Ishikawa (cell line): Measurements from ENCODE around the gene C16orf86.

Source experiments
- CEBPB ChIP-seq: IDR thresholded peaks from 2 replicates; pipeline ENCODE4 v1.6.1; 2012
- CREB1 ChIP-seq: IDR thresholded peaks from 2 replicates; pipeline ENCODE4 v1.6.1; 2012; ENCODE audit warnings: low read depth
- EGR1 ChIP-seq: IDR thresholded peaks from 2 replicates; pipeline ENCODE4 v1.6.1; 2012
- EP300 ChIP-seq: IDR thresholded peaks from 2 replicates; pipeline ENCODE4 v1.6.1; 2012; ENCODE audit warnings: borderline replicate concordance
- FOXM1 ChIP-seq: IDR thresholded peaks from 2 replicates; pipeline ENCODE4 v1.6.1; 2012; ENCODE audit warnings: low read depth, borderline replicate concordance
- NFIC ChIP-seq: IDR thresholded peaks from 2 replicates; pipeline ENCODE4 v1.6.1; 2012
- RAD21 ChIP-seq: IDR thresholded peaks from 2 replicates; pipeline ENCODE4 v1.6.1; 2012; ENCODE audit warnings: low read depth
- TAF1 ChIP-seq: IDR thresholded peaks from 2 replicates; pipeline ENCODE4 v1.6.1; 2012; ENCODE audit warnings: low read depth, mild to moderate bottlenecking
- TCF12 ChIP-seq: IDR thresholded peaks from 2 replicates; pipeline ENCODE4 v1.6.1; 2012; ENCODE audit warnings: low read depth
- TEAD4 ChIP-seq: IDR thresholded peaks from 2 replicates; pipeline ENCODE4 v1.6.1; 2012
- YY1 ChIP-seq: IDR thresholded peaks from 2 replicates; pipeline ENCODE4 v1.6.1; 2012; ENCODE audit warnings: low read depth
- ZBTB7A ChIP-seq: IDR thresholded peaks from 2 replicates; pipeline ENCODE4 v1.6.1; 2012; ENCODE audit warnings: low read depth
- TF ChIP-seq, protein P1 (sequence below): IDR thresholded peaks from 2 replicates; pipeline ENCODE4 v1.6.1; 2012; ENCODE audit warnings: low read depth, mild to moderate bottlenecking
- TF ChIP-seq, protein P2 (sequence below): IDR thresholded peaks from 2 replicates; pipeline ENCODE4 v1.6.1; 2012
- TF ChIP-seq, protein P3 (sequence below): IDR thresholded peaks from 2 replicates; pipeline ENCODE4 v1.6.1; 2012

The C16orf86 gene

DNA sequence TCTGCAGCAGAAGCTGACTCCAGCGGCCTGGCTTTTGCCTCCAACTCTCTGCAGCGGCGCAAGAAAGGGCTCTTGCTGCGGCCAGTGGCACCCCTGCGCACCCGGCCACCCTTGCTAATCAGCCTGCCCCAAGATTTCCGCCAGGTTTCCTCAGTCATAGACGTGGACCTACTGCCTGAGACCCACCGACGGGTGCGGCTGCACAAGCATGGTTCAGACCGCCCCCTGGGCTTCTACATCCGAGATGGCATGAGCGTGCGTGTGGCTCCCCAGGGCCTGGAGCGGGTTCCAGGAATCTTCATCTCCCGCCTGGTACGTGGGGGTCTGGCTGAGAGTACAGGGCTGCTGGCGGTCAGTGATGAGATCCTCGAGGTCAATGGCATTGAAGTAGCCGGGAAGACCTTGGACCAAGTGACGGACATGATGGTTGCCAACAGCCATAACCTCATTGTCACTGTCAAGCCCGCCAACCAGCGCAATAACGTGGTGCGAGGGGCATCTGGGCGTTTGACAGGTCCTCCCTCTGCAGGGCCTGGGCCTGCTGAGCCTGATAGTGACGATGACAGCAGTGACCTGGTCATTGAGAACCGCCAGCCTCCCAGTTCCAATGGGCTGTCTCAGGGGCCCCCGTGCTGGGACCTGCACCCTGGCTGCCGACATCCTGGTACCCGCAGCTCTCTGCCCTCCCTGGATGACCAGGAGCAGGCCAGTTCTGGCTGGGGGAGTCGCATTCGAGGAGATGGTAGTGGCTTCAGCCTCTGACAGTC lies 4.5 kb upstream of the C16orf86 start:
- TF ChIP-seq, protein P1, sequence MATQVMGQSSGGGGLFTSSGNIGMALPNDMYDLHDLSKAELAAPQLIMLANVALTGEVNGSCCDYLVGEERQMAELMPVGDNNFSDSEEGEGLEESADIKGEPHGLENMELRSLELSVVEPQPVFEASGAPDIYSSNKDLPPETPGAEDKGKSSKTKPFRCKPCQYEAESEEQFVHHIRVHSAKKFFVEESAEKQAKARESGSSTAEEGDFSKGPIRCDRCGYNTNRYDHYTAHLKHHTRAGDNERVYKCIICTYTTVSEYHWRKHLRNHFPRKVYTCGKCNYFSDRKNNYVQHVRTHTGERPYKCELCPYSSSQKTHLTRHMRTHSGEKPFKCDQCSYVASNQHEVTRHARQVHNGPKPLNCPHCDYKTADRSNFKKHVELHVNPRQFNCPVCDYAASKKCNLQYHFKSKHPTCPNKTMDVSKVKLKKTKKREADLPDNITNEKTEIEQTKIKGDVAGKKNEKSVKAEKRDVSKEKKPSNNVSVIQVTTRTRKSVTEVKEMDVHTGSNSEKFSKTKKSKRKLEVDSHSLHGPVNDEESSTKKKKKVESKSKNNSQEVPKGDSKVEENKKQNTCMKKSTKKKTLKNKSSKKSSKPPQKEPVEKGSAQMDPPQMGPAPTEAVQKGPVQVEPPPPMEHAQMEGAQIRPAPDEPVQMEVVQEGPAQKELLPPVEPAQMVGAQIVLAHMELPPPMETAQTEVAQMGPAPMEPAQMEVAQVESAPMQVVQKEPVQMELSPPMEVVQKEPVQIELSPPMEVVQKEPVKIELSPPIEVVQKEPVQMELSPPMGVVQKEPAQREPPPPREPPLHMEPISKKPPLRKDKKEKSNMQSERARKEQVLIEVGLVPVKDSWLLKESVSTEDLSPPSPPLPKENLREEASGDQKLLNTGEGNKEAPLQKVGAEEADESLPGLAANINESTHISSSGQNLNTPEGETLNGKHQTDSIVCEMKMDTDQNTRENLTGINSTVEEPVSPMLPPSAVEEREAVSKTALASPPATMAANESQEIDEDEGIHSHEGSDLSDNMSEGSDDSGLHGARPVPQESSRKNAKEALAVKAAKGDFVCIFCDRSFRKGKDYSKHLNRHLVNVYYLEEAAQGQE, result no peak
- TF ChIP-seq TCF12, result no peak

DNA sequence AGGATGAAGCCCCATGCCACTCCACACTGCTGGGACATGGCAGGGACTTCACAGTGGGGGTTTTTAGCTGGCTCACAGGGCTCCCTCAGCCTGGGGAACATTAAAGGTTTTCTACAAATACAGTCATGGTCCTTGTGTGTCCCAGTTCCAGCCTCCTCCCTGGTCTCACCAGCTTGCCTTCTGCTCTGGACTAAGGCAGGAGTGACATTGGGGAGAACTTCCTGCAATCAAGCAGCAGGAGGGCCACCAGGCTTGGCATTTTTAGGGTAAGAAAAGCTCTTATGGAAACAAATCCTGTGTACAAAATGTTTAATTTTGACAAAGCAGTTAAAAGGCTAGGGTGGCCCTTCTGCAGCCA lies 4.0 kb upstream of the C16orf86 start:
- no peak for TF ChIP-seq EGR1
- no peak for TF ChIP-seq FOXM1

DNA sequence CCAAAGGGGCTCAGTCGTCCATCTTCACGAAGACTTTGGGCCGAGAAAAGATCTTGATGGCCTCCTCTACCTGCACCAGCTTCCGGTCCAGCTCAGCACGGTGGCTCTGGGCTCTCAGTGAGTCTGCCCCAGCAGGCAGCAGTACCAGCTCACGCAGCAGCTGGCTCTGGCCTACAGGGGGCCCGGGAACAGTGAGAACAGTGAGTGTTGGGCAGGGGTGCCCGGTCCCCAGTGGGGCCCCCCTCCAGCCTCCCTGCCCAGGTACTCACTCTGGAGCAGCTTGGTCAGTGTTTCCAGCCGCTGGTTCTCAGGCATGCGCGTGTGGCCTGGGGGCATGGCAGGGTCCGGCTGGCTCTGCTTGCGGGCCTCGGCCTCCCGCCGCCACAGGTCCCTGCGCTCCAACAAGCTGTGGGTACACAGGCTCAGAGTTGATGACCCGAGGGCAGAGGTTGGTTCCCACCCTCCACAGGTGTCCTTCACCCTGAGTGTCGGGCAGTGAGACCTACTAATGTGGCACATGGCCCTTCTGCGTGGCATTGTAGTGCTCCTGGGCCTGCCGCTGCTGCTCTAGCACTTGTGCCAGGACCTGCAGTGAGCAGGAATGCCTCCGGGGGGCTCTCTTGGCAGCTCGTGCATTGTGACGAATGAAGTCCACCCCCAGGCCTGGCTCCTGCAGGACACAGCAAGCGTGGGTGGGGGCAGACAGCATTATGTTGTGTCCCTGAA lies 3.3 kb upstream of the C16orf86 start:
- no peak for TF ChIP-seq ZBTB7A
- no peak for TF ChIP-seq CEBPB
- peak; percentile 45 for TF ChIP-seq RAD21
- TF ChIP-seq, protein P2, sequence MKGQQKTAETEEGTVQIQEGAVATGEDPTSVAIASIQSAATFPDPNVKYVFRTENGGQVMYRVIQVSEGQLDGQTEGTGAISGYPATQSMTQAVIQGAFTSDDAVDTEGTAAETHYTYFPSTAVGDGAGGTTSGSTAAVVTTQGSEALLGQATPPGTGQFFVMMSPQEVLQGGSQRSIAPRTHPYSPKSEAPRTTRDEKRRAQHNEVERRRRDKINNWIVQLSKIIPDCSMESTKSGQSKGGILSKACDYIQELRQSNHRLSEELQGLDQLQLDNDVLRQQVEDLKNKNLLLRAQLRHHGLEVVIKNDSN, result no peak

DNA sequence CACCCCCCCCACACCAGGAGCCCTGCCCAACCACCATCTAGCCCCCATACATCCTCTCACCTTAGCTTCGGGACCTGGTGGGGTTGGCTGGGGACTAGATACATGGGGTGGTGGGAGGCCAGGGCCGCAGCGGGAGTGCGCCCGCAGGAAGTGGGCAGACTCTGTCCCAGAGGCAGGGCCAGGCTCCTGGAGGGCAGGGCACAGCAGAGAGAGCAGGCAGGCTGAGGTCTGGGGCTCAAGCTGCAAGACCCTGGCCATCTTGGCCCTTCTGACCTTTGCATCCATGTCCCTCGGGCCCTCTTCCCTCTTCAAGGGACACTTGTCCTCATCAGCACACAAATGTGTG lies 2.8 kb upstream of the C16orf86 start:
- TF ChIP-seq RAD21 (no peak), TAF1 (no peak), EGR1 (no peak), CREB1 (no peak), FOXM1 (no peak), NFIC (no peak), TCF12 (no peak), CEBPB (no peak)
- TF ChIP-seq, protein P2, result no peak
- TF ChIP-seq, protein P3, sequence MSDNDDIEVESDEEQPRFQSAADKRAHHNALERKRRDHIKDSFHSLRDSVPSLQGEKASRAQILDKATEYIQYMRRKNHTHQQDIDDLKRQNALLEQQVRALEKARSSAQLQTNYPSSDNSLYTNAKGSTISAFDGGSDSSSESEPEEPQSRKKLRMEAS, result no peak

DNA sequence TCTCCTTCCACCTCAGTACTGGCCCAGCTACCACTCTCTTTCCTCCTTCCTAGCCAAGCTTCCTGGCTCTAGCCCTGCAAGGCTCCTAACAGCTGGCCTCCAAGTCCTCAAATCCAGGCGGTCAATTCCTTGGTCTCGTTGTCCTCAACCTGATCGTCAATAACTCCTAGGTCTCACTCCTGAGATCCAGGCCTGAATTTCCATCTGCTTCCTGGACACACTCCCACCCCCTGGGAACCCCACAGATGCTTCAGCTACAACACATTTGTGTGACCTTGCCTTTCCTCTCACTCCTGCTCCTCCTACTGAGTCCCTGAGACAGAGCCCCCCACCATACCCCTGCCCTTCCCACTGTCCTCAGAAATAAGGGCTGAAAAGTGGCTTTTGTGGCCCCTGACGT lies 2.4 kb upstream of the C16orf86 start:
- TF ChIP-seq CEBPB (no peak), CREB1 (no peak), NFIC (no peak), RAD21 (no peak), TCF12 (no peak), FOXM1 (no peak), TEAD4 (no peak), YY1 (no peak), TAF1 (no peak), EP300 (no peak), EGR1 (no peak)
- TF ChIP-seq, protein P3, result no peak
- TF ChIP-seq, protein P2, result no peak
- TF ChIP-seq, protein P1, result no peak

DNA sequence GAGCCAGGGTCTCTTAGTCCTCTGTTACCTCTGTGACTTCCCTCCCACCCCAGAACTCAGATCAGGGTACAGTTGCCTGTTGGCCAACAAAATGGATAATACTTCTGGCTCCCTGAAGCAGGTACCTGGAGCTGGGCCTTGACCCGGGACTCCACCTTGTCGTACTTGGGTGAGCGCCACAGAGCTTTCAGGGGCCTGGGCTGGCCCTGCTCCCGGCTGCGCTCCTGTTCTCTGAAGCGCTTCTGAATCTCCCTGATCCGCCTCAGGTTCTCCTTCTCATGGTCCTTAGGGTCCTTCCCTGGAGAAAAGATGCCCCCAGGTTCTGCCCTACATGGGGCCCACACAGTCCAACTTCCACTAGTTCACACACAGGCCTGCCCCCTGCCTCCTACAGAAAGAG lies 1.7 kb upstream of the C16orf86 start:
- TF ChIP-seq TEAD4, result no peak
- no peak for TF ChIP-seq EP300
- no peak for TF ChIP-seq RAD21
- no peak for TF ChIP-seq TAF1
